ENCODE measurements around the gene PCDHGA3.
A peak's percentile ranks its signal among the peaks of the same experiment; 100 is the strongest.
"Not testable (repeated sequence)": the region's sequence is repeated elsewhere in the genome, so short reads cannot be mapped to it uniquely, and the experiment has no call there.

The PCDHGA3 gene

DNA sequence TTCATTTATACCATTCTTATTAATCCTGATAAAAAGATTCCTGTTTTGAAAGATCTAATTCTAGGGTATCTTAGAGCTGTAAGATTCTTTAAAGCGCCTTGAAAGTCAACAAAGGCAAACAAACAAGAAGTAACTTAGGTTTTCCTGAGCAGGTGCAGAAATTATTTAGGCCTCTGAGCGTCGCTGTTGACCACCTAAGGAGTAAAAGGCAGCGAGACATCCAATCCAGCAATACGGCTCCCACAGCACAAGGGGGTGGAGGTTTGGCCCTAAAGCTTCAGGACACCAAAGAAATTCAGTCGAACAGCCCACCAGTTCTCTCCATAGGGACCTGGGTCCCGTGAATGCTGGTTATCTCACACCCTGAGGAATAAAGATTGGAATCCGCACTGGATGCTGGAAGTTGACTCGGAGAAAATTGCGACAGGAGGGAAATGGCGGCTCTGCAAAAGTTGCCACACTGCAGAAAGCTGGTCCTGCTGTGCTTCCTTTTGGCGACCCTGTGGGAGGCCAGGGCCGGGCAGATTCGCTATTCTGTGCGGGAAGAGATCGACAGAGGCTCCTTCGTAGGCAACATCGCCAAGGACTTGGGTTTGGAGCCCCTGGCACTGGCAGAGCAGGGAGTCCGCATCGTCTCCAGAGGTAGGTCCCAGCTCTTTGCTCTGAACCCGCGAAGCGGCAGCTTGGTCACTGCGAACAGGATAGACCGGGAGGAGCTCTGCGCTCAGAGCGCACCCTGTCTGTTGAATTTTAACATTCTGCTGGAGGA, 4.9 kb upstream of the PCDHGA3 start, which contains the start of gene PCDHGA2:
TSS of gene PCDHGA2 (plus strand) at position 223 of the 769 bp plus-strand sequence.
- H3K4me3 ChIP-seq (ENCODE audit: low read depth, low read length) = peak within 1 kb of the TSS; percentile 46
- DNase-seq (ENCODE audit: low read depth) = peak; percentile 59
- TF ChIP-seq, protein P1, sequence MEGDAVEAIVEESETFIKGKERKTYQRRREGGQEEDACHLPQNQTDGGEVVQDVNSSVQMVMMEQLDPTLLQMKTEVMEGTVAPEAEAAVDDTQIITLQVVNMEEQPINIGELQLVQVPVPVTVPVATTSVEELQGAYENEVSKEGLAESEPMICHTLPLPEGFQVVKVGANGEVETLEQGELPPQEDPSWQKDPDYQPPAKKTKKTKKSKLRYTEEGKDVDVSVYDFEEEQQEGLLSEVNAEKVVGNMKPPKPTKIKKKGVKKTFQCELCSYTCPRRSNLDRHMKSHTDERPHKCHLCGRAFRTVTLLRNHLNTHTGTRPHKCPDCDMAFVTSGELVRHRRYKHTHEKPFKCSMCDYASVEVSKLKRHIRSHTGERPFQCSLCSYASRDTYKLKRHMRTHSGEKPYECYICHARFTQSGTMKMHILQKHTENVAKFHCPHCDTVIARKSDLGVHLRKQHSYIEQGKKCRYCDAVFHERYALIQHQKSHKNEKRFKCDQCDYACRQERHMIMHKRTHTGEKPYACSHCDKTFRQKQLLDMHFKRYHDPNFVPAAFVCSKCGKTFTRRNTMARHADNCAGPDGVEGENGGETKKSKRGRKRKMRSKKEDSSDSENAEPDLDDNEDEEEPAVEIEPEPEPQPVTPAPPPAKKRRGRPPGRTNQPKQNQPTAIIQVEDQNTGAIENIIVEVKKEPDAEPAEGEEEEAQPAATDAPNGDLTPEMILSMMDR (conservative IDR thresholded peaks at IDR 0.05; ENCODE audit: low read depth, low read length) = peak; percentile 63

DNA sequence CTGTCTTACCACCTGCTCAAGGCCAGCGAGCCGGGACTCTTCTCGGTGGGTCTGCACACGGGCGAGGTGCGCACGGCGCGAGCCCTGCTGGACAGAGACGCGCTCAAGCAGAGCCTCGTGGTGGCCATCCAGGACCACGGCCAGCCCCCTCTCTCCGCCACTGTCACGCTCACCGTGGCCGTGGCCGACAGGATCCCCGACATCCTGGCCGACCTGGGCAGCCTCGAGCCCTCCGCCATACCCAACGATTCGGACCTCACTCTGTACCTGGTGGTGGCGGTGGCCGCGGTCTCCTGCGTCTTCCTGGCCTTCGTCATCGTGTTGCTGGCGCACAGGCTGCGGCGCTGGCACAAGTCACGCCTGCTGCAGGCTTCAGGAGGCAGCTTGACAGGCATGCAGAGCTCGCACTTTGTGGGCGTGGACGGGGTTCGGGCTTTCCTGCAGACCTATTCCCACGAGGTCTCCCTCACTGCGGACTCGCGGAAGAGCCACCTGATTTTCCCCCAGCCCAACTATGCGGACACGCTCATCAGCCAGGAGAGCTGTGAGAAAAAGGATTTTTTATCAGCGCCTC, 2.8 kb upstream of the PCDHGA3 start:
- not testable (repeated sequence) for H3K4me3 ChIP-seq (ENCODE audit: low read depth, low read length); DNase-seq (ENCODE audit: low read depth)

DNA sequence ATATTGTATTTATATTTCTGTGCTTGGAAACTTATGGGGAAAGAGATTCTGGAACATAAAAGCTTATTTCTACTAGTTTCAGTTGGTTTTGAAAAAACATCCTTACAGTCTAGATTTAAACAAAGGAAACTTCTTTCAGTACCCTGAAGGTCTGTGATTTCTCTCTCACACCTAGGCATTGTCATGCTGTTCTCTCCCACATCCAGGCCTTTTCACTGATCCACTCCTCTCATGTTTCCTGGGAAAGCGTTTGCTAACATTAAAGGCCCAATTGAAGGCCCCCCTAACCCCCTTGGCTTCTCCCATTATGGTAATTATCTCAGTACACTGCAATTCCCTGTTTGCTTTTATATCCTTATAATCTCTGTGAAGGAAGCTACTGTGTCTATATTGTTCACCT, 856 bp upstream of the PCDHGA3 start:
- no peak overlapping the region for H3K4me3 ChIP-seq (ENCODE audit: low read depth, low read length)
- no peak for DNase-seq (ENCODE audit: low read depth)
- TF ChIP-seq, protein P1 (conservative IDR thresholded peaks at IDR 0.05; ENCODE audit: low read depth, low read length) = no peak

DNA sequence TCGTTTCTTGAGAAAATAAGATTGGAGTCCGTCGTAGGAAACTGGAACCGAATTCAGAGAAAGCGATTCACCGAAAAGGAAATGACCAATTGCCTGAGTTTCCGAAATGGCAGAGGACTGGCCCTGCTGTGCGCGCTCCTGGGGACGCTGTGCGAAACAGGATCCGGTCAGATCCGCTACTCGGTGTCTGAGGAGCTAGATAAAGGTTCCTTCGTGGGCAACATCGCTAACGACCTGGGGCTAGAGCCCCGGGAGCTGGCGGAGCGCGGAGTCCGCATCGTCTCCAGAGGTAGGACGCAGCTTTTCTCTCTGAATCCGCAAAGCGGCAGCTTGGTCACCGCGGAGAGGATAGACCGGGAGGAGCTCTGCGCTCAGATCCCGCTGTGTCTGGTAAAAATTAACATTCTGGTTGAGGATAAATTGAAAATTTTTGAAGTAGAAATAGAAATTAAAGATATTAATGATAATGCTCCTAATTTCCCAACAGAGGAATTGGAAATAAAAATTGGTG, 379 bp downstream of the PCDHGA3 start:
- H3K4me3 ChIP-seq (ENCODE audit: low read depth, low read length) = peak overlapping the region; percentile 45
- TF ChIP-seq, protein P1 (conservative IDR thresholded peaks at IDR 0.05; ENCODE audit: low read depth, low read length) = no peak
- no peak for DNase-seq (ENCODE audit: low read depth)

DNA sequence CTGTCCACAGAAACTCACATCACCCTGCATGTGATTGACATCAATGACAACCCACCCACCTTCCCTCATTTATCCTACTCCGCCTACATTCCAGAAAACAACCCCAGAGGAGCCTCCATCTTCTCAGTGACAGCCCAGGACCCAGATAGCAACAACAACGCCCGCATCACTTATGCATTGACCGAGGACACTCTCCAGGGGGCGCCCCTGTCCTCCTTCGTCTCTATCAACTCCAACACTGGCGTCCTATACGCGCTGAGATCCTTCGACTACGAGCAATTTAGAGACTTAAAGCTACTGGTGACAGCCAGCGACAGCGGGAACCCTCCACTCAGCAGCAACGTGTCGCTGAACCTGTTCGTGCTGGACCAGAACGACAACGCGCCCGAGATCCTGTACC, 1.7 kb downstream of the PCDHGA3 start:
- DNase-seq (ENCODE audit: low read depth) = no peak
- H3K4me3 ChIP-seq (ENCODE audit: low read depth, low read length) = no peak overlapping the region
- TF ChIP-seq, protein P1 (conservative IDR thresholded peaks at IDR 0.05; ENCODE audit: low read depth, low read length) = no peak

DNA sequence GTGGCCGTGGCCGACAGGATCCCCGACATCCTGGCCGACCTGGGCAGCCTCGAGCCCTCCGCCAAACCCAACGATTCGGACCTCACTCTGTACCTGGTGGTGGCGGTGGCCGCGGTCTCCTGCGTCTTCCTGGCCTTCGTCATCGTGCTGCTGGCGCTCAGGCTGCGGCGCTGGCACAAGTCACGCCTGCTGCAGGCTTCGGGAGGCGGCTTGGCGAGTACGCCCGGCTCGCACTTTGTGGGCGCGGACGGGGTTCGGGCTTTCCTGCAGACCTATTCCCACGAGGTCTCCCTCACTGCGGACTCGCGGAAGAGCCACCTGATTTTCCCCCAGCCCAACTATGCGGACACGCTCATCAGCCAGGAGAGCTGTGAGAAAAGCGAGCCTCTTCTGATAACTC, 2.4 kb downstream of the PCDHGA3 start:
- H3K4me3 ChIP-seq (ENCODE audit: low read depth, low read length); DNase-seq (ENCODE audit: low read depth): not testable (repeated sequence)

DNA sequence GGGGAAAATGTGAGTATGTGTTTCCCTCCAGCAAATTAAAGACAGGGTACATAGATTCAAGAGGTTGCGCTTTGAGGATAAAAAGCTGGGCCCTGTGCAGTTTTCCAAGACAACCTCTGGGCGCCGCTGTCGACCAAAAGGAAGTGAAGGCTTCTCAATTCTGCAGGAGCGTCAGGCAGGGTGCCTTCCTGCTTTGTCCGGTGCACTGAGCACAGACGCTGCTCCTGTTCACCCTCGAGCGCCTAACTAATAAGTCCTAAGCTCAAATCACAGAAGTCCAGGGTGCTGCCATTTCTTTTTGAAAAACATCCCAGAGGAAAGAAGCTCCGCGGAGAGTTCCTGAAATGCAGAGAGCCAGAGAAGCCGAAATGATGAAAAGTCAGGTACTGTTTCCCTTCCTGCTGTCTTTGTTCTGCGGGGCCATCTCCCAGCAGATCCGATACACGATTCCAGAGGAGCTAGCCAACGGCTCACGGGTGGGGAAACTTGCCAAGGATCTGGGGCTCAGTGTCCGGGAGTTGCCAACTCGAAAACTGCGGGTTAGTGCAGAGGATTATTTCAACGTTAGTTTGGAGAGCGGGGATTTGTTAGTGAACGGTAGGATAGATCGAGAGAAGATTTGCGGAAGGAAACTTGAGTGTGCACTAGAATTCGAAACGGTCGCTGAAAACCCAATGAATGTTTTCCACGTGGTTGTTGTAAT, 6.4 kb downstream of the PCDHGA3 start, which contains the start of gene PCDHGB1:
TSS of gene PCDHGB1 (plus strand) at position 183 of the 703 bp plus-strand sequence. CDS start at position 345, 162 bp downstream.
- peak; percentile 47 for DNase-seq (ENCODE audit: low read depth)
- peak within 1 kb of the TSS; percentile 9 for H3K4me3 ChIP-seq (ENCODE audit: low read depth, low read length)
- TF ChIP-seq, protein P1 (conservative IDR thresholded peaks at IDR 0.05; ENCODE audit: low read depth, low read length) = peak; percentile 51
